HG02884 (cell line): ENCODE measurements around the gene NDUFB11.

Experiments used
- ATAC-seq: cut with Tn5 transposase; IDR thresholded peaks from one replicate; pipeline ENCODE4 v1.9.1; 2021; ENCODE audit warnings: mild to moderate bottlenecking, moderate library complexity; ENCODE audit not compliant: unreplicated experiment

Gene NDUFB11

DNA sequence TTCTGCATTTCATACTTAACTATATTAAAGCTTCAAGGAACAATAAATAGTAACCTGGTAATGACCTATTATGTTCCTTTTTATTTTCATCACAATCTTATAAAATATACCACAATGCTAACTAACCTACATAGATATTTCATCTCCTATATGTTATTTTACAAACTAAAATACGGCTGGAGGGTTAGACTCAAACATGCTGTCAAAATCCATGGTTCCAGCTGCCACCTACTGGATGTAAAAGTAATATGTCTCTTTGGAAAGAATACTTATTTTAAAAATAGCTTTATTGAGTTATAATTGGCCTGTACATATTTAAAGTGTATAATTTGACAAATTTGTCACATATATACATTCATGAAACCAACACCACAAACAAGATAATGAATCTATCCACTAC is 51.3 kb downstream of the NDUFB11 start:
- no peak for ATAC-seq
